Stomach (tissue), 4 donors: ENCODE results near the gene GSAP.

Experiments
- POLR2A ChIP-seq, 4 donors: fragments of 450-650 bp; IDR thresholded peaks; one replicate each; pipeline ENCODE4 v1.6.1; 2016; ENCODE audit warnings: antibody characterized with exemption in 4 of 4, control low read depth in 2 of 4, mild to moderate bottlenecking in 1 of 4, moderate library complexity in 1 of 4
- POLR2AphosphoS5 ChIP-seq, 3 donors: sonication (generic); formaldehyde crosslinking; IDR thresholded peaks; one replicate each; pipeline ENCODE4 v1.6.1; 2016; ENCODE audit warnings: antibody characterized with exemption in 3 of 3
- TF ChIP-seq, protein P1 (sequence below), 7 experiments: fragments of 450-650 bp in 4 of 7; fragments of 200-600 bp in 3 of 7; sonication (generic) in 3 of 7; IDR thresholded peaks; one replicate each; pipeline ENCODE4 v1.5.1; 2016 to 2019; ENCODE audit warnings: antibody characterized with exemption in 7 of 7, control low read depth in 2 of 7, mild to moderate bottlenecking in 1 of 7

DNA sequence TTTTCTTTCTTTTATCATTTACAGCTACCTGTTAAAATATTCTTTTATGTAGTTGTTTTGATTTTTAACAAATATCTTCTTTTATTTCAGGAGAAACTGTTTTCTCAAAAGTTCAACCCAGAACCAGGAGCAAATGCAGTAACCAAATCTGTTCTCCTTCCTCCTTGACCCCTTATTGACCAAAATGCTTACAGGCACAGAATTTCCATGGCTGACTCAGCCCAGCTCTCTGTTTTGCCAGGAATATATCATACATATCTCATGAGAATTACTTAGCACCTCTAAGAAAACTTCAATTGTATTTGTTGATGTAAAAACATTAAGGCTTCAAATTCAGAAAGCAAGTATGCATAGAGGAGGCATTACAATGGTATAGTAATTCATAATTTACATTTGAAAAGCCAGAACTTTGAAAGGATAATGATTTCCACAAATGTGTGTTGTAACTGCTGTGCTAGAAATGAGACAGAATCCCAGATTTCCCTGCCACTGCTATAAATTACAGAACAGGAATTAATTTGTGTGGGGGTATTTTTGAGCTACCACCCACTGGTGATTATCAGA lies 2.2 kb downstream of the GSAP start:
- TF ChIP-seq, protein P1, sequence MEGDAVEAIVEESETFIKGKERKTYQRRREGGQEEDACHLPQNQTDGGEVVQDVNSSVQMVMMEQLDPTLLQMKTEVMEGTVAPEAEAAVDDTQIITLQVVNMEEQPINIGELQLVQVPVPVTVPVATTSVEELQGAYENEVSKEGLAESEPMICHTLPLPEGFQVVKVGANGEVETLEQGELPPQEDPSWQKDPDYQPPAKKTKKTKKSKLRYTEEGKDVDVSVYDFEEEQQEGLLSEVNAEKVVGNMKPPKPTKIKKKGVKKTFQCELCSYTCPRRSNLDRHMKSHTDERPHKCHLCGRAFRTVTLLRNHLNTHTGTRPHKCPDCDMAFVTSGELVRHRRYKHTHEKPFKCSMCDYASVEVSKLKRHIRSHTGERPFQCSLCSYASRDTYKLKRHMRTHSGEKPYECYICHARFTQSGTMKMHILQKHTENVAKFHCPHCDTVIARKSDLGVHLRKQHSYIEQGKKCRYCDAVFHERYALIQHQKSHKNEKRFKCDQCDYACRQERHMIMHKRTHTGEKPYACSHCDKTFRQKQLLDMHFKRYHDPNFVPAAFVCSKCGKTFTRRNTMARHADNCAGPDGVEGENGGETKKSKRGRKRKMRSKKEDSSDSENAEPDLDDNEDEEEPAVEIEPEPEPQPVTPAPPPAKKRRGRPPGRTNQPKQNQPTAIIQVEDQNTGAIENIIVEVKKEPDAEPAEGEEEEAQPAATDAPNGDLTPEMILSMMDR (IDR thresholded peaks at IDR 0.05), result no peak
- TF ChIP-seq POLR2AphosphoS5 (IDR thresholded peaks at IDR 0.05) (no peak), POLR2A (IDR thresholded peaks at IDR 0.05) (no peak)
